HPDE6-E6E7 (cell line): ENCODE data around the gene RHBDL1.
A peak's percentile ranks its signal among the peaks of the same experiment; 100 is the strongest.

Source experiments
- DNase-seq: peaks from one replicate; pipeline ENCODE4 v3.0.0; 2011; ENCODE audit warnings: missing footprints; ENCODE audit errors: extremely low spot score

RHBDL1 gene

GRCh38 chr16:718922-719321, 43.5 kb downstream of the RHBDL1 start:
- DNase-seq = no peak

DNA sequence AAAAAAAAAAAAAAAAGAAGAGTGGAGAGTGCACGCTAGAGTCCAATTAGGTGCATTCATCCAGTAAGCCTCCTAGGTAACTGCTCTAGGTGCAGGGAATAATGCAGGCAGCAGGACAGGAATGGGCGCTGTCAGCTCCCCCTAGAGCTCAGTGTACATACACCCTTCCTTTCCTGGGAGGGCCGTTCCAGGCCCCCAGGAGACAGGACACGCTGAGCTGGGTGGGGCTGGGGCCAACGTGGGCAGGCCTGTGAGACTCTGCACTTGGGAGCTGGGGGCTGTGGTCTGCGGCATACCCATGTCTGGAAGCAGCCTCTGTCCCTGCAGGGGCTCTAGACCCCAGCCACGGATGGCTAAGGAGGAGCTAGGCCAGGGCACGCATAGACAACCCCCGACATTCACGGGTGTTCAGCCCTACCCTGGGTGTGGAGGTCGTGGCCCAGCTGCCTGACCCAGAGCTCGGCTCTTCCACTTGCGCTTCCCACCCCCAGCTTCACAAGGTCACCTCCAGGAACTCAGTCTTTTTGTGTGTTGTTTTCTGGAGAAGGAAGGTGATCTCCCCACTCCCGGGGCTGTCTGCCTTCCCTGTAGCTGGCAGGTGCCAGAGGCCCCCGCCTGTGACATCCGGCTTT, 44.5 kb downstream of the RHBDL1 start:
- no peak for DNase-seq

DNA sequence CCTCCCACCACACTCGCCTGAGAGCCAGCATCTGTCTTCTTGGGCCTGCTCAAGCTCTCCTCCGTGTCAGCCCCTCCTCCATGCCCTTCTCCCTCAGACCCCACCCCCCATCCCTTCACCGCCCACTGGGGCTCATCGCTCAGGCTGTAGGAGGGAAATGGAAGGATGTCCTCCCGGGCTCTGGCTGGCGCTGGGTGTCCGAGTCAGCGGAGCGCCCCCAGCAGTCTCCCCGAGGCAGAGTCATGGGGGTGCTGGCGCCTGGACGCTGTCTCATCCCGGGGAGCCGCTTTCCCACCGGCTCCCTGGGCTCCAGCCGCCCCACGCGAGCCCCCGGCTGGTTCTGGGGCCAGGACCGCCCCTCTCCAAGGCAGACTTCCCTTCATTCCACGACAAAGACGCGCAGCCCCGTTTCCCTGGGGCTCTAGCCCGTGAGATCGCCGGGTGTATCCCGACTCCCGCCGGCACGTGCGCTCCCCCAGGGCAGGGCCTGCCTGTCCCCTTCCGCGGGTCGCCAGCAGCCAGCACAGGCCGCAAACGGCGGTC, 45.0 kb downstream of the RHBDL1 start:
- no peak for DNase-seq

GRCh38 chr16:720990-721764, 45.7 kb downstream of the RHBDL1 start, which contains the start of gene ANTKMT:
TSS of gene ANTKMT (plus strand) at chr16:721146. CDS start at chr16:721275, 129 bp downstream.
- peak; percentile 83 for DNase-seq

DNA sequence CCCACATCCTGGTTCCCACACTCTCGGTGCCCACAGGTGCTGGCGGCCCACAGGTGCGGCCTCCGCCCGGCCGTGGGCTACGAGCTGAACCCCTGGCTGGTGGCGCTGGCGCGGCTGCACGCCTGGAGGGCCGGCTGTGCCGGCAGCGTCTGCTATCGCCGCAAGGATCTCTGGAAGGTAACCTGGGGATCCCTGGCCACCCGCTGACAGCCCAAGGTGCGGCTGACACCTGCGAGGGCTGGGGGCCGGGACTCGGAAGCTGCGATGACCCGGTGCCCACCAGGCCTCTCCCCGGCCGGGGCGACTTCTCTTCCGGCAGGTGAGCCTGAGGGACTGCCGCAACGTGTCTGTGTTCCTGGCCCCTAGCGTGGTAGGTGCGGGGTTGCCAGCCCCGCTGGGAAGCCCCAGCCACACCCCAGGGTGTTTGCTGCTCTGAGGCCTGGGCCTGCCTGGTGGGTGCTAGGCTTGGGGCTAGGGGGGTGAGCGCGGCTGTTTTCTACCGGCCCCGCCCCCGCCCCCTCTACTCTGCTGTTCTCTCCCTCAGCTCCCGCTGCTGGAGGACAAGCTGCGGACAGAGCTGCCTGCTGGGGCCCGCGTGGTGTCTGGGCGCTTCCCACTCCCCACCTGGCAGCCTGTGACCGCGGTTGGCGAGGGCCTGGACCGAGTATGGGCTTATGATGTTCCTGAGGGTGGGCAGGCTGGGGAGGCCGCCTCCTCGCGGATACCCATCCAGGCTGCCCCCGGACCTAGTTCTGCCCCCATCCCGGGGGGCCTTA, 46.5 kb downstream of the RHBDL1 start:
- DNase-seq = no peak

- no peak for DNase-seq
Observed at GRCh38 chr16:722835-723633, 47.6 kb downstream of the RHBDL1 start.

GRCh38 chr16:723695-724094, 48.2 kb downstream of the RHBDL1 start:
- no peak for DNase-seq

DNA sequence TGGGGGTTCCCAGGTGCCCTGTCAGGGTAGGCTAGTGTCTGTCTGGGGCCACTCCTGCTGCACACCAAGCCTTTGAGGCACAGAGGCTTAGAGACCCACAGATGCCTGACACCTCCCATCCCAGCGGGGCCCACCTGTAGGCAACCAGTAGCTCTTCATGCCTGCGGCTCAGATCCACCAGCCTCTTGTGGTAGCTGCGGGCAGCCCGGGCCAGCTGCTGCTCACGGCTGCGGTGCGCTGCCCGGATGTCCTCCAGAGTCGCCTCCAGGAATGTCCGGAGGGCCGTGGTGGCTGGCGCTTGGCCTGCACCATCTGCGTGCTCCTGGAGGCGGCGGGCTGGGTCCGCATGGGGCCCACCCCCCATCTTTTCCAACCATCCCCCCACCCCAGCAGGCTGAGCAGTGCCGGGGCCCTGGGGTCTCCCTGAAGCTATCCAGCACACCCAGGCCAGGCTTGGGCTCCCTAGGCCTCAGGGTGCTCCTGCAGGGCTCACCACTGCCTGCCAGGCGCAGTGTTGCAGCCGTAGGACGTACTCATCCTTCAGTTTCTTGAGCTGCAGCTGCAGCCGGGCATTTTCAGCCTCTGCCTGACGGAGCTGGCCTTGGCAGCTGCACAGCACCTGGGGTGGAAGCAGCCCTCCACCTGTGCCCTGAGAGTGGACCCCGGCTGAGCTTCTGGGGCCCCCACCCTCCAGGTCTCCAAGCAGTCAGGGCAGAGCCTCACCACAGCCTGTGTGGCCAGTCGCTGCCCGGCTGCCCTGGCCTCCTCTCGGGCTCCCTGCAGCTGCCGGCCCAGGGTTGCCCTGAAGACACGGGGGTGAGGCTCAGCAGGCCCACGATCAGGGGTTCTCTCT, 48.9 kb downstream of the RHBDL1 start:
- DNase-seq = no peak

GRCh38 chr16:725041-725376, 49.5 kb downstream of the RHBDL1 start:
- no peak for DNase-seq

- no peak for DNase-seq
Observed at GRCh38 chr16:725463-726187, 50.2 kb downstream of the RHBDL1 start.

GRCh38 chr16:726188-726437, 50.6 kb downstream of the RHBDL1 start:
- DNase-seq = no peak

DNA sequence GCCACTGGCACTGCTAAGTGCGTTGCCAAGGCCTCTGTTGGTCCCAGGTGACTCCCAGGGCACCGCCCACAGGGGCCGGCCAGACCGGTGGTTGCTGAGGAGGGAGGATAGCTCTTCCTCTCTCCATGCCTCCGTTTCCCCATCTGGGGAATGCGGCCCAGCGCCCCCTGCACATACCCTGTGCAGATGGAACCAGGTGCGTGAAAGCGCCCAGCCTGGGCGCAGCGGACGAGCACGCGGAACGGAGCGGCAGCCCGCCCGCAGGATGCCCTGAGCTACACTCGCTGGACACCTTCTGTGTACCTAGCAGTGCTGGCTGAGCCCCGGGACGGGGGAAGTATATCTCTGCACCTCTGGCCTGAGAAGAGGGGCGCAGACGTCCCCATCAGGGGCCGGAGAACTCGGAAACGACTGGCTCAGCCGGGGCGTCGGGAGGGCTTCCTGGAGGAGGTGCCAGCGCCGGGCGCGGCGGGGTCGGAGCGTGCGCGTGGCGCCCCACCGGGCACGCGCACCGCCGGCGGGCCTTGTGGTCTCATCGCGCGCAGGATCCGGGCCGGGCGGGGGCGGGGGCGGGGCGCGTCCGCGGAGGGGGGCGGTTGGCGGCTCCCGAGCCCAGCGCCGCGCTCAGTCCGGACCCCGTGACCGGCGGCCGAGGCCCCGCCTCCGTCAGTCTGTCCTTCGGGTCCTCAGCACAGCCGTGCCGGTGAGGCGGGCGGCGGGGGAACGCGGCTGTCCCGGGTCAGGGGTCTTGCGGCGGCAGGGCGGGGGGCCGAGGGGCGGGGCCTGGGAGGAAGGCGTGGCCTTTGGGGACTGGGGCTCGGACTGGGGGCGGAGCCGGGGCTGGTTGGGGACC, 51.2 kb downstream of the RHBDL1 start, which contains the start of the genes CCDC78 and HAGHL:
Gene CCDC78, minus strand, starts transcription at position 6 of the 853 bp plus-strand sequence. CDS start 76 bp downstream, outside the sequence.
Gene HAGHL, plus strand, starts transcription at position 669 of the 853 bp plus-strand sequence. CDS start 404 bp downstream, outside the sequence.
- no peak for DNase-seq

- no peak for DNase-seq
Observed at GRCh38 chr16:727291-727977, 52.0 kb downstream of the RHBDL1 start.
